Kidney capillary endothelial cell (primary cell): ENCODE data around the gene CDC42BPB.

Source experiments
- DNase-seq: peaks from one replicate; pipeline ENCODE4 v3.0.0-alpha.2; 2018; ENCODE audit warnings: low spot score

The CDC42BPB gene

DNA sequence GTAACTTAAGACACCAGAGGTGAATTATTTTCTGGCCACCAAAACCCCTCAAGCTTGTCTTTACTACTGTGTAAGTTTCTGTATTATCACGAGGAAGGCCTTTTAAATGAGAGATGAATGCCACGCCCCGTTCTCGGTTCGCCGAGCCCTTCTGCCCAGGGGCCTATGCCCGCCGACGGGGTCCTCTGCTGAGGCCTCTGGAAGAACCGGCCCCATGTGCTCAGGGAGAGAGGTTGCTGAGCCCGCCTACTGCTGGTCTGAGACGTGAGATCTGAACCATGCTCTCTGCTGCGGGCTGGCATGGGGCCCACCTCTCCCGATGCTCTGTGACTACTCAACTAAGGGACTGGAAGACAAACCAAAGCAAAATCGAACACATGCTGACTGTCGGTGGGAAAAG is 113.9 kb downstream of the CDC42BPB start:
- no peak for DNase-seq

DNA sequence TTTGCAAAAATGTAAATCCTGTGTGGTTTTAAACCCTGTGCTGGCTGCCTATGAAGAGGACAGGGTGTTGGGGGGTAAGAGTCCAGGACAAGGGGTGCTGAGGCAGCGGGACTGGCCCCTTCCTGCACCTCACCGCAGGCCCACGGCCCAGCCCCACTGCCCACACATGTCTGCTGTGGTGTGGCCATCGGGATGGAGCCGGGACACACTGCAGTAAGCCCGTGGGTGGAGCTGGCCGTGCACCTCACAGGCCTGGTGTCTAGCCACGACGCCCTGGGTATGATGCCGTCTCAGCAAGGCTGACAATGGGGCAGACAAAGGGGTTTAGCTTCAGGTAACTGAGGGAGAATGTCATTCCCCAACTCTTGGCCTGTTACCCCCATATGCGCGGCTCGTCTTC is 115.3 kb downstream of the CDC42BPB start:
- DNase-seq, result no peak

GRCh38 chr14:102941419-102942011 is 115.8 kb downstream of the CDC42BPB start:
- no peak for DNase-seq

GRCh38 chr14:102940729-102941362 is 116.5 kb downstream of the CDC42BPB start:
- no peak for DNase-seq

DNA sequence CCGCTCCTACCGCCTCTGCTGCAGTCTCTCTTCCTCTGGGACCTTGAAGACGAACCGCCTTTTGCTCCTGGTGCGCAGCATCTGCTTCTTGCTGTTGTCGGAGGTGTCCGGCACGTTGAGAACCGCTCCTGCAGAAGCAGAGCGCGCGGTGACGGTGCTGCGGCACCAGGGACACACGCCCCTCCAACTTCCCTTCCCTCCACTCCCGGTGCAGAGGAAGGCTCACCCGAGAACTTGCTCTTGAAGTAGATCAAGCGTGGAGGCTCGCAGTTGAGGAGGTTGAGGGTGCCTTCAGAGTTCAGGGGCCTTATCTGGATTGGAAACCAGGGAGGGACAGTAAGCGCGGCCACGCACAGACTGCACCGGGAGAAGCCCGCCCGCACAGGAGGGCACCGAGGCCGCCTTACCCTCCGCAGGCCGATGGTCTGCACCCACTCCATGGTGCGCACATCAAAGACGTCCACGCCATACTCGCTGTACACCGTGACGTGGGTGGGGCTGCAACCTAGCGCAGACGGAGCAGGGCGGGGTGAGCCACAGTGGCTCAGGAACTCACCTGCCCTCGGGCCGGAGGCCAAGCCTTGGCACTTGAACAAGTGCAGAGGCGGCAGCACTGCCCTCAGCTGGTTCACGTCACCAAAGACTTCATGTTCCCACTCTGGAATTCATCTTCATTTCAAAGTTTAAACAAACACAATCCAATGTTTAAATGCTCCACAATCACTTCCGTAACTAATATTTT is 117.4 kb downstream of the CDC42BPB start:
- DNase-seq, result no peak

GRCh38 chr14:102939329-102939728 is 118.0 kb downstream of the CDC42BPB start:
- DNase-seq, result no peak

GRCh38 chr14:102938191-102938590 is 119.2 kb downstream of the CDC42BPB start:
- no peak for DNase-seq

DNA sequence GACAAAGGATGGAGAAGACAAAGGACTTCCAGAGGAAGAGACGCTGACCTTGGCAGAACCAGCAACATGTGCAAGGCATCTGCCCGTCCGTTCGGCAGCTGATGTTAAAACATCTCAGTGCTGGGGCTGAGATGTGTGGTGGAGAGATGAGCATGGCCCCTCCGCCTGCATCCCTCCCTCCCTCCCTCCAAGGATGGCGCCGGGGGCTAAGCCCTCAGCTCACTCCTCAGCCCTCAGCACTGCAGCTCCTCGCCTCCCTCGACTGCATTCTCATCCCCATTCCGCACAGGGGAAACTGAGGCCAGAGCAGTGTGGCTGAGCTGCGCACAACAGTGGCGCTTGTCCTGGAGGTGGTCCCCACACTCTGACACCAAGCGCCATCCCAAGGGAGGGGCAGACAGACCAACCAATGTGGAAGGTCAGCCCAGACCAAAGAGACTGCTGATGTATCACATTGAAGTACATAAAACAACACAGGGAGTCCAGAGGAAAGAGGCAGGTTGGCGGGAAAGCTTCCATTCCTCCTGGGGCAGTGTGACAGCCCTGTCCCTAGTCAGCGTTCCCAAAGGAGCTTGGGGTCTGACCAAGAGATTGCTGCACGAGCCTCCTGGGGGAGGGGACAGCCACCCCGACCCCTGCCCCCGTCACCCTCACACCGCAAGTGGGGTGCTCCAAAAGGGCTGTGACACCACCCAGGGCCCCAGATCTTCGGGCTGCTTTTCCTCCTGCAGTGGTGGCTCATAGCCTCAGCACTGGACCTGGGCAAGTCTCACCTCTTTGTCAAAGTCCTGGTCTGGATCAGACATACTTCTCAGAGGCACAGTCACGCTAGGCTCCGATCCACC is 119.8 kb downstream of the CDC42BPB start:
- DNase-seq, result no peak

- no peak for DNase-seq
Measured at GRCh38 chr14:102935756-102936155, 121.6 kb downstream of the CDC42BPB start.

- no peak for DNase-seq
Measured at GRCh38 chr14:102933618-102934231, 123.6 kb downstream of the CDC42BPB start.

DNA sequence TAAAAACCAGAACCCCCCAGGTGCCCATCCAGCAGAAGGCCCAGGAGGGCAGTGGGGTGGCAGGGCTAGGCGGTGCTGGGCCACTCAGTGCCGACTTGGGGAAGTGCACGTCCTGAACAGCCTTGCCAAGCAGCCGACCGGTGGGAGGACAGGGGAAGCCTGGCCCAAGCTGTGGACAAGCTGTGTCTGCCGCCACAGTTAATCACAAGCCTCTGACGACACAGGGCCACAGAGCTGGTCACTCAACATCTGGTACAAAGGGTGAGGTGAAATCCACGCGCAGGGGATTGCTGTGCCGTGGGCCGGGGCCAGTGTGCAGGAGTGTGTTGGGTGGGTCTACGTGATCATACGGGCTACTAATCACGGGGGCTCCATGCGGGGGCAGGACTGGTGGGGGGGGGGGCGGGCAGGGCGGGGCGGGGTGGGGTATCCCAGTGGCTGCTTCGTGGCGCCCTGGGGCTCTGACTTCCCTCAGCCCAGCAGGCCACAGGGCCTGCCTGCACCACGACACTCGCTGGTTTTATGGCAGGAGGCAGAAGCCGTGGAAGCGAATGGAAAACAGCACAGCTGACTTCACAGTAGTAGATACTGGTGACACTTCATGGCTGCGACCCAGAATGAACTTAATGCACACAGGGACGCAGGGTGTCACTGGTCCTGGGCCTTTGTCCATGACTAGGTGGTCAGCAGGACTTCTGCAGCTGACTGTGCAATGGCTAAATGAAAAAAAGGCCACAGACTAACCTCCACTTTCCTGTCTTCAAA is 124.7 kb downstream of the CDC42BPB start:
- DNase-seq, result no peak

DNA sequence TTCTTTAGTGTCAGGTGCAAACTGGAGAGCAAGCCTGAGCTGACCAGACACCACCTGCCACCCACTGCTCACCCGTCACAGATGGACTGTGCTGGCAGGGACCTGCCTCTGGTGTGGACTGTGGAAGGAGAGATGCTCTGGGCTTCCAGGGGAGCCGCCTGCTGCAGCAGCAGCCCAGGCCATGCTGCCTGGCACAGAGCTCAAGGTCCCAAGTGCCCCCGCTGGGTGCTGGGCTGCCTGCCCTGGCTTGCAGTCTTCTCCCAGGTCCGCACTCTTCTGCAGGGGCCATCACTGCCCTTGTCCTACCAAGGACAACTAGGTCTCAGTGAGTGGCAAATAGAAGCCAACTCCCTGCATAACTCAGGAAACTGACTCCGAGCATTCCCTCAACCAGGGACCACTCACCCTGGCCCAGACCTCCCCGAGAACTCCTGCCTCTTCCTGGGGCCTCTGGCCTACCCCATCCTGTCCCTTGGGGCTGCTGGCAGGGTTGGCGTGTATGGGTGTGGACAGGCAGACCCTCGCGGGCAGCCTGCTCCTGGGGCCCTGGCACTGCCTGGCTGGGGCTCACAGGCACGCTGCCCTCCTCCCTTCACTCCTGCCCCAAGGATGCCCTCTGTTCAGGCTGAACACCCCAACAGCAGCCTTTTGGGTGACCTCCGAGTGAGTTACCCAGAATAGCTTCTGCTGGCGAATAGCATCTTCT is 125.6 kb downstream of the CDC42BPB start:
- DNase-seq, result no peak

- DNase-seq, result no peak
Measured at GRCh38 chr14:102930753-102931579, 126.4 kb downstream of the CDC42BPB start.

GRCh38 chr14:102930138-102930752 is 127.1 kb downstream of the CDC42BPB start:
- DNase-seq, result no peak

DNA sequence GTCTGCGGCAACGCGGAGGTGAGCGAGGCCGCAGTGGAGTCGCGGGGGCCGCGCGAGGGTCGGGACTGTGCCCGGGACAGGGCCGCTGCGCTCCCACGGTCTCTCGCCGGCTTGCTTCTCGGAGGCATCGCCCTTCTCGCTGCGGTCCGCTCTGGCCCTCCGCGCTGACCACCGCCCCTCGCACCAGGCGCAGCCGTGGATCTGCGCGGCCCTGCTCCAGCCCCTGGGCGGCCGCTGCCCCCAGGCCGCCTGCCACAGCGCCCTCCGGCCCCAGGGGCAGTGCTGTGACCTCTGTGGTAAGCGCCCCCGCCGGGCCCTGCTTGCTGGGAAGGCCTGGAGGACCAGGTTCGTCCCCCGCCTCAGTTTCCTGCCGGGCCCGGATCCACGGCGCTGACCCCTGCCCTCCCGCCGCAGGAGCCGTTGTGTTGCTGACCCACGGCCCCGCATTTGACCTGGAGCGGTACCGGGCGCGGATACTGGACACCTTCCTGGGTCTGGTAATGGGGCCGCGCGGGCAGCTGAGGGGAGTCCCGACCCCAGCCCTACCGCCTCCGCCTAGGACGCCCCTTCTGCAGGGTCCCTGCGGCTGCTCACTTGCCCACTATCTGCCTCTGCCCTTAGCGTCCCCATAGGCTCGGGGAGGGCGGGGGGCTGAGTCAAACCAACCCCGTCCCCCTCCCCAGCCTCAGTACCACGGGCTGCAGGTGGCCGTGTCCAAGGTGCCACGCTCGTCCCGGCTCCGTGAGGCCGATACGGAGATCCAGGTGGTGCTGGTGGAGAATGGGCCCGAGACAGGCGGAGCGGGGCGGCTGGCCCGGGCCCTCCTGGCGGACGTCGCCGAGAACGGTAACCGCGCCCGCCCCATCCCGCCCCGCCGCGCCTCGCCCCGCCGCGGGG is 127.9 kb downstream of the CDC42BPB start:
- DNase-seq, result no peak

DNA sequence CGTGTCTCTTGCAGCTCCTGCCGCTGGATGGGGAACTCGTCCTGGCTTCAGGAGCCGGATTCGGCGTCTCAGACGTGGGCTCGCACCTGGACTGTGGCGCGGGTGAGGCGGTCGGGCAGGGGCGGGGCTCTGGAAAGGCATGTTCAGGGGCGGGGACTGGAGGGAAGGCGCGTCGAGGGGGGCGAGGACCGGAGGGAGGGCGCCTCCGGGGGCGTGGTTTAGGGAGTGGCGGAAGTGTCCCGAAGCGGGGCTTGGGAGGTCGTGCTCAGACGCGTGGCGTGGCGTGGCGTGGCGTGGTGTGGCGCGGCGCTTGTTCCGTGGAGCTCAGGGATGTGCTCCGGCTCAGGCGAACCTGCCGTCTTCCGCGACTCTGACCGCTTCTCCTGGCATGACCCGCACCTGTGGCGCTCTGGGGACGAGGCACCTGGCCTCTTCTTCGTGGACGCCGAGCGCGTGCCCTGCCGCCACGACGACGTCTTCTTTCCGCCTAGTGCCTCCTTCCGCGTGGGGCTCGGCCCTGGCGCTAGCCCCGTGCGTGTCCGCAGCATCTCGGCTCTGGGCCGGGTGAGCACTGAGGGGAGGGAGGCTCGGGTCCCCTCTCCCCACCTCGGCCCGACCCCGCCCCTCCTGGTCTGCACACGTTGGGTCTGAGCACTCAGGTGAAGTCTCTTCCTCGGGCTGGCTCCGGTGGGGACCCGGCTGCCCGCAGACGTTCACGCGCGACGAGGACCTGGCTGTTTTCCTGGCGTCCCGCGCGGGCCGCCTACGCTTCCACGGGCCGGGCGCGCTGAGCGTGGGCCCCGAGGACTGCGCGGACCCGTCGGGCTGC is 128.7 kb downstream of the CDC42BPB start:
- no peak for DNase-seq

DNA sequence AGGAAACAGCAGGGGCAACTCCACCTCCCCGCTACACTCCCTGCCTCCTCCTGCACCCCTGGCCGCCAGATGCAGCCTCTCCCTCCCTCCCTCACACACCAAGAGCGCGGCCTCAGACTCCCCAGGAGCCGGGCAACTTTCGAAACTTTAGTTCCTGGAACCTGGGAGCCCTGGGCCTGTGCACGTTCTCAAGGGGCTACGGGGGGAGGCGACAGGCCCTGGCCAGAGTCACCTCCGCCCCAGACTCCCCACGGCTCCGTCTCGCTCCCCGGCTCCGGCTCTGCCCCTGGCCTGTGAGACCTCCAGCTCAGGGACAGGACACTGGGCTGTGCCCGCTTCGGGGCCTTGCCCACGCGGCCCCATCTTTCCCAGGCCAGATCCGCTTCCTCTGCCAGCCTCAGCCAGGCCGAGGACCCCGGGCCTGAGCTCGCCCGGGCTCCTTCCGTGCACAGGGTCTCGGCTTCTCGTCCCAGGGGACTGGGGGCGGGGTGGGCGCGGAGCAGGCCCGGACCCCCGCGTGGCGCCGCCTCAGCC is 129.4 kb downstream of the CDC42BPB start:
- no peak for DNase-seq
